Mesenteric fat pad (tissue), 1 donor: Measurements from ENCODE around the gene SLC25A5. TPM values are rescaled to one million over a fixed set of nuclear protein-coding genes. Genes with fewer than 3 reads are reported as not detected.
"Not testable (repeated sequence)": the region's sequence is repeated elsewhere in the genome, so short reads cannot be mapped to it uniquely, and the experiment has no call there.

ENCODE experiments used
- DNase-seq: peaks from one replicate; pipeline ENCODE4 v3.0.0-alpha.2; 2020; ENCODE audit warnings: low spot score
- long read RNA-seq: library from polyadenylated mRNA; unstranded; transcript quantifications from one replicate; pipeline ENCODE4 v2.0.0, GENCODE V29; 2020
- total RNA-seq: library from RNA; stranded (reverse); fragmentation: NEBNext Ultra II Directional; extraction: Animal tissue kit (Norgen Biotek cat#: 25700); gene quantifications from one replicate; pipeline ENCODE4 v1.2.1, GENCODE V29; 2021
- donor health status: DM: yes; HTN: yes; CAD: no.

SLC25A5 gene
- 215 TPM for total RNA-seq
- long read RNA-seq, transcript SLC25A5-201 (4 exons, 1,274 nt), result major isoform, 475 of 491 reads
- long read RNA-seq, partial matches to known transcripts, result 6 of 491 reads
- long read RNA-seq, other reads (novel, unspliced or antisense), result 8 of 491 reads

GRCh38 chrX:119467842-119468550 is at the start of gene SLC25A5:
Gene SLC25A5 (plus strand): TSS chrX:119468444. CDS start chrX:119468516, 72 bp downstream.
- peak; percentile 93 for DNase-seq

- DNase-seq, result no peak
Observed at GRCh38 chrX:119419146-119419545, 49.1 kb upstream of the SLC25A5 start.

GRCh38 chrX:119419898-119420297 is 48.3 kb upstream of the SLC25A5 start:
- no peak for DNase-seq

GRCh38 chrX:119421016-119421705 is 47.1 kb upstream of the SLC25A5 start:
- DNase-seq, result no peak

- no peak for DNase-seq
Observed at GRCh38 chrX:119423631-119424030, 44.6 kb upstream of the SLC25A5 start.

GRCh38 chrX:119424999-119425398 is 43.2 kb upstream of the SLC25A5 start:
- DNase-seq, result no peak

- no peak for DNase-seq
Observed at GRCh38 chrX:119427024-119427794, 41.0 kb upstream of the SLC25A5 start.

- no peak for DNase-seq
Observed at GRCh38 chrX:119427795-119428185, 40.5 kb upstream of the SLC25A5 start.

- DNase-seq, result no peak
Observed at GRCh38 chrX:119429471-119429870, 38.8 kb upstream of the SLC25A5 start.

- DNase-seq, result not testable (repeated sequence)
Observed at GRCh38 chrX:119441295-119441694, 26.9 kb upstream of the SLC25A5 start.

- no peak for DNase-seq
Observed at GRCh38 chrX:119442286-119442685, 26.0 kb upstream of the SLC25A5 start.

- no peak for DNase-seq
Observed at GRCh38 chrX:119453202-119453601, 15.0 kb upstream of the SLC25A5 start.

- DNase-seq, result no peak
Observed at GRCh38 chrX:119455264-119455663, 13.0 kb upstream of the SLC25A5 start.

GRCh38 chrX:119459181-119459580 is 9.1 kb upstream of the SLC25A5 start:
- DNase-seq, result no peak

- no peak for DNase-seq
Observed at GRCh38 chrX:119465555-119465954, 2.7 kb upstream of the SLC25A5 start.

GRCh38 chrX:119466970-119467369 is 1.3 kb upstream of the SLC25A5 start:
- no peak for DNase-seq

- DNase-seq, result no peak
Observed at GRCh38 chrX:119467433-119467832, 811 bp upstream of the SLC25A5 start.

- DNase-seq, result peak; percentile 95
Observed at GRCh38 chrX:119468551-119469312, 488 bp downstream of the SLC25A5 start.

GRCh38 chrX:119469313-119469635 is 1.0 kb downstream of the SLC25A5 start:
- DNase-seq, result no peak

GRCh38 chrX:119474615-119475388 is 6.6 kb downstream of the SLC25A5 start:
- no peak for DNase-seq
